Measurements from ENCODE around the gene BANF2. TPM values are rescaled to one million over a fixed set of nuclear protein-coding genes. Genes with fewer than 3 reads are reported as not detected.

BANF2 gene
- total RNA-seq, 2 experiments from 2014 or later = not detected

- Mint-ChIP-seq H3K4me1 (ENCODE audit: low read depth) (no peaks in the 10 kb centered on the region), H3K27ac (no peak overlapping the region), H3K27me3 (ENCODE audit: low read depth) (no peaks in the 10 kb centered on the region), H3K4me3 (no peak overlapping the region), H3K36me3 (ENCODE audit: low read depth) (no peaks in the 10 kb centered on the region), H3K9me3 (ENCODE audit: insufficient read depth) (no peaks in the 10 kb centered on the region)
- ATAC-seq (no peak), DNase-seq (no peak)
- ChIA-PET CTCF (interaction anchor here (1.8 kb wide), 1 partner anchor 33 kb away, joined by 6 read pairs; the partner anchor contains the start of gene RRBP1), POLR2A (no interaction called here)
Measured at GRCh38 chr20:17715075-17715474, 15.3 kb downstream of the BANF2 start.

DNA sequence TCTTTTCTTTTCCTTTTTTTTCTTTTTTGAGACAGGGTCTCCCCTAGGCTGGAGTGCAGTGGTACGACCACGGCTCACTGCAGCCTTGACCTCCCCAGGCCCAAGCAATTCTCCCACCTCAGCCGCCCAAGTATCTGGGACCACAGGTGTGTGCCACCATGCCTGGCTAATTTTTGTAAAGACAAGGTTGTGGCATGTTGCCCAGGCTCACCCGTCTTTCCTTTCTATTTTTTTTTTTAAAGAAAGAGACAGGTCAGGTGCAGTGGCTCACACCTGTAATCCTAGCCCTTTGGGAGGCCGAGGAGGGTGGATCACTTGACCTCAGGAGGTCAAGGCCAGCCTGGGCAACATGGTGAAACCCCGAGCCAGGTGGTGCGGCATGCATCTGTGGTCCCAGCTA lies 16.6 kb downstream of the BANF2 start:
- no peaks in the 10 kb centered on the region for H3K36me3 Mint-ChIP-seq (ENCODE audit: low read depth)
- H3K27ac Mint-ChIP-seq = no peak overlapping the region
- H3K4me3 Mint-ChIP-seq = no peak overlapping the region
- POLR2A ChIA-PET = no interaction called here
- CTCF ChIA-PET = no interaction called here
- no peaks in the 10 kb centered on the region for H3K27me3 Mint-ChIP-seq (ENCODE audit: low read depth)
- ATAC-seq (no peak), DNase-seq (no peak)
- H3K4me1 Mint-ChIP-seq (ENCODE audit: low read depth) = no peaks in the 10 kb centered on the region
- H3K9me3 Mint-ChIP-seq (ENCODE audit: insufficient read depth) = no peaks in the 10 kb centered on the region

- H3K36me3 Mint-ChIP-seq (ENCODE audit: low read depth) = no peaks in the 10 kb centered on the region
- no peak for DNase-seq
- no peaks in the 10 kb centered on the region for H3K27me3 Mint-ChIP-seq (ENCODE audit: low read depth)
- ATAC-seq = no peak
- no peak overlapping the region for H3K27ac Mint-ChIP-seq
- ChIA-PET CTCF (no interaction called here), POLR2A (no interaction called here)
- no peaks in the 10 kb centered on the region for H3K9me3 Mint-ChIP-seq (ENCODE audit: insufficient read depth)
- H3K4me3 Mint-ChIP-seq = no peak overlapping the region
- H3K4me1 Mint-ChIP-seq (ENCODE audit: low read depth) = no peaks in the 10 kb centered on the region
Measured at GRCh38 chr20:17720755-17721154, 21.0 kb downstream of the BANF2 start.

DNA sequence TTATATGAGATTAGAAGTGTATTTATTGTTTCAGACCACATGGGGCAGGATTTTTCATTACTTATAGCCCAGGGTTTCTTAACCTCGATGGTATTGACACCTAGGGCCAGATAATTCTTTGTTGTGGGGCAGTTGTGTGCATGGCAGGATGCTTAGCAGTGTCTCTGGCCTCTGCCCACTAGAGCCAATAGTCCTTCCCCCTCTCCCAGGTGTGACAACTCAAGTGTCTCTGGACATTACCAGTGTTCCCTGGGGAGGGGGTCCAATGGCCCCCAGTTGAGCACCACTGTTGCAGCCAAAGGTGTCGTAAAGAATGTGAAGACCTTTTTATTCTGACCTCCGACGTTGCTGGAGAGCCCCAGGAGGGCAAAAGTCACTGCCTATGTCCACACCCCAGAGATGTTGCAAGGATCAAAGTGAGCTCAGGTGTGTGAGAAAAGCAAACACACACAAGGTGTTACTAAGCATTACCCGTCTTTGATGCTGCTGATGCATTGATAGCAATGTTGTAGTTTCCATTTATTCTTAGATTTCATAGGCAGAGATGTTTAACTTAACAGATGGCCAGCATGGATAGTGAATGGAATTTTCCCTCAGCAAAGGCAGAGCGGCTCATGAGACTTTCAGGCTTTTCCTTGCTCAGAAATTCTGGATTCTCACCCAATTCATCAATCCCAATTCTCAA lies 22.2 kb downstream of the BANF2 start:
- POLR2A ChIA-PET = no interaction called here
- ATAC-seq = no peak
- CTCF ChIA-PET = interaction anchor here (1.0 kb wide), 1 partner anchor 176 kb away, joined by 3 read pairs; no protein-coding TSS in a partner anchor

DNA sequence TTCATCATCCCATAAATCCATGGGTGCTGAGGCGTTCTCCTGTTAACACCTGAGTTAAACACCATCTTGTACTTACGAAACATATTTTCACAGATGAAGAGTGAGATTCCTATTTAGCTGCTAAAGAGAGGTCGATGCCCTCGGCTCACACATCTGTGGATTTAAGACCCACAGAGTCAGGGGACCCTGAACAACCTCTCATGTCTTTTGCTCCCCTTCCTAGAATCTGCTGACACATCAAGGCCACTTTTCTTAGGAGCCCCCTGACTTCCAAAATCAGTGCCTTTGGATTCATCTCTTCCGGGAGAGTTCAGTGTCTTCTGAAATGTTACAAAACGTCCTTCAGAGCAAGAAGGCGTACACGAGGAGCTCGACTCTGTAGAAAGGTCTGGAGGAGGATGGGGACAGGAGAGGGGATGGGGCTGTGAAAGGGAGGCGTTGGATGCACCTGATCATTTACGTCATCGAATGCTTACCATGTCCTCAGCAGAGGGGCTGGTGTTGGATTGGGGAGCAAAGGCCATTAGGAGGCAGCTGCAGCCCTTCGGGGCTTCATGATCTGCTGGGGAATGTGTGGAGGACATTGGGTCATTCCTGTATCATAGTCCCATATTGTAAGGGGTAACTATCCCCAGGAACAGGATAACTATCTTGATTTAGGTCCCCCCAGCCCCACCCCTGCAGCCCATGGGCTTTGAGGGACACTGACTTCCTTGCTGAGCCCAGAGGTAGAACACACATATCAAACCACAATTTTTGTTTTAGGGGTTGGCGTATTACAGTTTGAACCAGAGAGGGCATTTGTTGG lies 22.9 kb downstream of the BANF2 start:
- Mint-ChIP-seq H3K36me3 (ENCODE audit: low read depth) (no peaks in the 10 kb centered on the region), H3K4me3 (no peak overlapping the region), H3K27ac (no peak overlapping the region), H3K27me3 (ENCODE audit: low read depth) (no peaks in the 10 kb centered on the region), H3K4me1 (ENCODE audit: low read depth) (no peaks in the 10 kb centered on the region), H3K9me3 (ENCODE audit: insufficient read depth) (no peaks in the 10 kb centered on the region)
- CTCF ChIA-PET = interaction anchor here (1.0 kb wide), 1 partner anchor 175 kb away, joined by 3 read pairs; no protein-coding TSS in a partner anchor
- ATAC-seq (no peak), DNase-seq (no peak)
- POLR2A ChIA-PET = interaction anchor here (0.7 kb wide), 1 partner anchor 99 kb away, joined by 4 read pairs; no protein-coding TSS in a partner anchor

More for the DNA sequence above, 22.2 kb downstream of the BANF2 start:
- no peak overlapping the region for H3K4me3 Mint-ChIP-seq
- H3K27me3 Mint-ChIP-seq (ENCODE audit: low read depth) = no peaks in the 10 kb centered on the region
- no peaks in the 10 kb centered on the region for H3K36me3 Mint-ChIP-seq (ENCODE audit: low read depth)
- no peak for DNase-seq
- no peaks in the 10 kb centered on the region for H3K4me1 Mint-ChIP-seq (ENCODE audit: low read depth)
- no peaks in the 10 kb centered on the region for H3K9me3 Mint-ChIP-seq (ENCODE audit: insufficient read depth)
- H3K27ac Mint-ChIP-seq = no peak overlapping the region

GRCh38 chr20:17723301-17723691 lies 23.5 kb downstream of the BANF2 start:
- H3K36me3 Mint-ChIP-seq (ENCODE audit: low read depth) = no peaks in the 10 kb centered on the region
- DNase-seq (no peak), ATAC-seq (no peak)
- H3K9me3 Mint-ChIP-seq (ENCODE audit: insufficient read depth) = no peaks in the 10 kb centered on the region
- H3K4me3 Mint-ChIP-seq = no peak overlapping the region
- H3K4me1 Mint-ChIP-seq (ENCODE audit: low read depth) = no peaks in the 10 kb centered on the region
- H3K27me3 Mint-ChIP-seq (ENCODE audit: low read depth) = no peaks in the 10 kb centered on the region
- ChIA-PET POLR2A (interaction anchor here (0.7 kb wide), 1 partner anchor 99 kb away, joined by 4 read pairs; no protein-coding TSS in a partner anchor), CTCF (no interaction called here)
- no peak overlapping the region for H3K27ac Mint-ChIP-seq

DNA sequence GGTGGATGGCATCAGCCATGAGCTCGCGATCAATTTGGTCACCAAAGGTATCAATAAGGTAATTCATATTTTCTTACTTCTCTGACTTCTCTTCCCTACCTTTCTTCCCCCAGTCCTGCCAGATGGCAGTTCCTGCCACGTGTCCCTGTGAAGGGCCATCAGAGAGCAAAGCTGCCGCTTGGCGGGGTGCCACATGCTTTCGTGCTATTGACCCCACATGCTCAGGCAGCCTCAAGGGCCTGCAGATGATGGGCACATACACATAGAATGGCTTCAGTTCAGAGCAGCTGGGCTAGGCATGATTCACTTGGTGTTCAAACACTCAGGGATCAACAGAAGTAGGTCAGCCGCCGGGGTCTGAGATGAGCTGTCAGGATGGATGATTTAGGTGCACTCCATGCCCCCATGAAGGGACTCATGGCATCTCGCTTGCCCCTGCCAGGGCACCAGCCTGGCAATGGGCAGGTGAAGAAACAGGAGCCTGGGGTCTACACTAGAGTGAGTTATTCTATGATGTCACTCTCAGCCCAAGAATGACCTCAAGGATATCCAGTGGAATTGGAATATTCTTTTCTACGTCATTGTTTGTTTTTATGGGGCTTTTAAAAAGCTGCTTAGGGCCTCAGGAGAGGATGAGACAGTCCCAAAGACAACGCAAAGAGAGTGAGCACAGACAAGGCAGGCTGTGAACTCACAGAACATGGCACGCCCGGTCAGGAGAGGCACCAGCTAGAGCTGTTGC lies 25.5 kb downstream of the BANF2 start:
- H3K4me3 Mint-ChIP-seq = no peak overlapping the region
- no peak overlapping the region for H3K27ac Mint-ChIP-seq
- H3K4me1 Mint-ChIP-seq (ENCODE audit: low read depth) = no peaks in the 10 kb centered on the region
- no peak for ATAC-seq
- no peaks in the 10 kb centered on the region for H3K27me3 Mint-ChIP-seq (ENCODE audit: low read depth)
- ChIA-PET POLR2A (no interaction called here), CTCF (no interaction called here)
- no peak for DNase-seq
- no peaks in the 10 kb centered on the region for H3K36me3 Mint-ChIP-seq (ENCODE audit: low read depth)
- H3K9me3 Mint-ChIP-seq (ENCODE audit: insufficient read depth) = no peaks in the 10 kb centered on the region

DNA sequence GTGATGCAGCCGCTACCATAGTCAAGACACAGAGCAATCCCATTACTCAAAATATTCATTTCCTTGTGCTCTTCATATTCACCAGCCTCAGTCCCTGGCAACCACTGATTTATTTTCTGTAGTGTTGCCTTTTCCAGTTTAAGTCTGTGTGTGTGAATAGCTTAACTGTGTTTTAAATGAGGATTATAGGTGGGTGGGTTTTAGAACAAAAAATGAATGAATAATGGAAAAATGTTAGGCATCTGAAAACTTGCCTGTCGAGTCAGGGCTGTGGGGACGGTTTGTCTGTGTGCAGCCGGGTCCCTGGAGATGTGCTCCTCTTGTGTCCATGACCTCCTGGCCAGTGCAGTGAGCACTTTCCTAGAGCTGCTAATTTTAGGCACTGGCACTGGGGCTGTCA lies 27.1 kb downstream of the BANF2 start:
- ATAC-seq (no peak), DNase-seq (no peak)
- H3K36me3 Mint-ChIP-seq (ENCODE audit: low read depth) = no peaks in the 10 kb centered on the region
- no peaks in the 10 kb centered on the region for H3K27me3 Mint-ChIP-seq (ENCODE audit: low read depth)
- H3K4me3 Mint-ChIP-seq = no peak overlapping the region
- POLR2A ChIA-PET = no interaction called here
- no peak overlapping the region for H3K27ac Mint-ChIP-seq
- no peaks in the 10 kb centered on the region for H3K4me1 Mint-ChIP-seq (ENCODE audit: low read depth)
- CTCF ChIA-PET = no interaction called here
- H3K9me3 Mint-ChIP-seq (ENCODE audit: insufficient read depth) = no peaks in the 10 kb centered on the region

DNA sequence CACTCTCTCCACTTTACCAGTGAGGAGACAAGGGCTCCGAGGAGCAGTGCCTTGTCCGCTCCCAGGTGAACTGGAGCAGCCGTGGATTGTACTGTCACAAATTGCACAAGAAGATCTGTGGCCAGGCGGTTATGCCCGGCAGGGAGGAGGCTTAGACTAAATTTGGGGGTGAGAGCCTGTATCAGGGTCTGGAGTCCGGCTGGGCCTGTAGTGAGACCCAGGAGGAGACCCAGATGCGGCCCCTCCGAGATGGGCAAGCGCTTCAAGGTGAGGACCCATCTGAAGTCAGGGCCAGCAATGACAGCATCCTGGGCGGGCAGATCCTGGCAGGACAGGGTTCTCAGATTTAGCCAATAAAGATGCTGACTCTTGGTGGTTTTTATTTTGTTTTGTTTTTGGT lies 27.6 kb downstream of the BANF2 start:
- POLR2A ChIA-PET = no interaction called here
- CTCF ChIA-PET = no interaction called here
- Mint-ChIP-seq H3K9me3 (ENCODE audit: insufficient read depth) (no peaks in the 10 kb centered on the region), H3K27me3 (ENCODE audit: low read depth) (no peaks in the 10 kb centered on the region), H3K36me3 (ENCODE audit: low read depth) (no peaks in the 10 kb centered on the region), H3K4me1 (ENCODE audit: low read depth) (no peaks in the 10 kb centered on the region), H3K27ac (no peak overlapping the region), H3K4me3 (no peak overlapping the region)
- ATAC-seq = no peak
- DNase-seq = no peak

DNA sequence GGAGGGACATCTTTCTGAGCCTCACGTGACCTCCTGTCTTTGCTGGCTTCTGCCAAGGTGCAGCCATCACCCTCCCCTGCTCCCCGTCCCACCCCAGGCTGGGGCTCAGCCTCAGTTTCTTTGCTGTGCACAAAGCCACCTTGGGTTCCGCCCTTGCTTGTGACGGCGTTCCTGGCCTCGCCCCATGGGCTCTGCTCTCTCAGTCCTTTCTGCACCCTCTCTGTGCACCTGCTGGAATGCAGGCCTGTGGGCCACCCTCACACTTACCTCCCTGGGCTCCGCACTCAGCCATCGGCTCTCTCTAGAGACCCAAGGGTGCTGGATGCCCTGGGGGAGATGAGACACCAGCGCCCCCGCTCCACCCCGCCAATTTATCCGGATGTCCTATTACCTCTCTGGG lies 28.3 kb downstream of the BANF2 start:
- H3K9me3 Mint-ChIP-seq (ENCODE audit: insufficient read depth) = no peaks in the 10 kb centered on the region
- no peak for DNase-seq
- CTCF ChIA-PET = interaction anchor here (0.9 to 1.0 kb wide), 2 partner anchors 11 kb away, joined by 3 read pairs; no protein-coding TSS in a partner anchor
- H3K27me3 Mint-ChIP-seq (ENCODE audit: low read depth) = no peaks in the 10 kb centered on the region
- no peak overlapping the region for H3K4me3 Mint-ChIP-seq
- H3K4me1 Mint-ChIP-seq (ENCODE audit: low read depth) = no peaks in the 10 kb centered on the region
- ATAC-seq = no peak
- H3K27ac Mint-ChIP-seq = no peak overlapping the region
- POLR2A ChIA-PET = interaction anchor here (0.7 kb wide), 1 partner anchor 10 kb away, joined by 3 read pairs; no protein-coding TSS in a partner anchor
- H3K36me3 Mint-ChIP-seq (ENCODE audit: low read depth) = no peaks in the 10 kb centered on the region

DNA sequence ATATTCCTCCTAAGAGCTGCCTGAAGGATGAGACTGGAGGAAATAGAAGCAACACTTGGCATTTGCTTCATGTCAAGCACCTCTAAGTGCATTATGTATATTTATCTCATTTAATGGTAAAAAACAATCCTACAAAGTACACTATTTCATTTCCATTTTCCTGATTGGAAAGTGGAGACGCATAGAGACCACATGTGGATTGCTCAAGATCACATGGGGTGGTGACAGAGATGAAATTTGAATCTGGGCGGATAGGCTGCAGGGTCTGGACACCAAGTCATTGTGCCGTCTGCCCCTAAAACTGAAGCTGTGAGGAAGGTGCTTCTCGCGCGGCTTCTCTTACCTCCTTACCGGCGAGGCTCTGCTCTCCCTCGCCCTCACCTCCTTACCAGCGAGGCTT lies 30.3 kb downstream of the BANF2 start:
- no peaks in the 10 kb centered on the region for H3K4me1 Mint-ChIP-seq (ENCODE audit: low read depth)
- ChIA-PET CTCF (no interaction called here), POLR2A (no interaction called here)

DNA sequence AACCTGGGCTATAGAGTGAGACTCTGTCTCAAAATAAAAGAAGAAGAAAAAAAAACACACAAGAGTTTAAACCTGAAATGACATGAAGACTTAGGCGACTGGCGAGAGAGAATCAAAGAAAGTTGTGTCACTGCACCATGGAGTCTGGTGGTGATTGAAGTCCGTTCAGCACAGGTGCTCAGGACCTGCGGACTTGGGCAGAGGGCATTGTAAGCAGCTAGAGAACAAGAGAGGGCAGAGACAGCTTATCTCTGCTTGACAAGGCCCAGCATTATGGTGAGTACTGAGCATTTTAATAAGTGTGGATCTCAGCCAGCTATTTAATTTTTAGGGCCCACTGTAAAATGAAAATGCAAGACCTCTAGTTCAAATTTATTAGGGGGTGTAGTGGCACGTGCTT lies 31.5 kb downstream of the BANF2 start:
- no peaks in the 10 kb centered on the region for H3K9me3 Mint-ChIP-seq (ENCODE audit: insufficient read depth)
- H3K27ac Mint-ChIP-seq = no peak overlapping the region
- CTCF ChIA-PET = no interaction called here
- ATAC-seq (no peak), DNase-seq (no peak)
- no peaks in the 10 kb centered on the region for H3K27me3 Mint-ChIP-seq (ENCODE audit: low read depth)
- no peaks in the 10 kb centered on the region for H3K36me3 Mint-ChIP-seq (ENCODE audit: low read depth)
- H3K4me3 Mint-ChIP-seq = no peak overlapping the region
- POLR2A ChIA-PET = interaction anchor here (0.6 kb wide), 1 partner anchor 60 kb away, joined by 4 read pairs; no protein-coding TSS in a partner anchor
- no peaks in the 10 kb centered on the region for H3K4me1 Mint-ChIP-seq (ENCODE audit: low read depth)

More for the DNA sequence above, 30.3 kb downstream of the BANF2 start:
- Mint-ChIP-seq H3K4me3 (no peak overlapping the region), H3K9me3 (ENCODE audit: insufficient read depth) (no peaks in the 10 kb centered on the region), H3K27me3 (ENCODE audit: low read depth) (no peaks in the 10 kb centered on the region), H3K27ac (no peak overlapping the region), H3K36me3 (ENCODE audit: low read depth) (no peaks in the 10 kb centered on the region)
- ATAC-seq = no peak
- DNase-seq = no peak
